GM19025 (cell line): ENCODE data around the gene NOTCH2.
"Not testable (repeated sequence)": the region's sequence is repeated elsewhere in the genome, so short reads cannot be mapped to it uniquely, and the experiment has no call there.

Experiments
- ATAC-seq: cut with Tn5 transposase; IDR thresholded peaks from one replicate; pipeline ENCODE4 v1.9.1; 2021; ENCODE audit warnings: mild to moderate bottlenecking, low read depth, moderate library complexity; ENCODE audit not compliant: unreplicated experiment

Gene NOTCH2

GRCh38 chr1:120087959-120088358 is 18.5 kb upstream of the NOTCH2 start:
- not testable (repeated sequence) for ATAC-seq

DNA sequence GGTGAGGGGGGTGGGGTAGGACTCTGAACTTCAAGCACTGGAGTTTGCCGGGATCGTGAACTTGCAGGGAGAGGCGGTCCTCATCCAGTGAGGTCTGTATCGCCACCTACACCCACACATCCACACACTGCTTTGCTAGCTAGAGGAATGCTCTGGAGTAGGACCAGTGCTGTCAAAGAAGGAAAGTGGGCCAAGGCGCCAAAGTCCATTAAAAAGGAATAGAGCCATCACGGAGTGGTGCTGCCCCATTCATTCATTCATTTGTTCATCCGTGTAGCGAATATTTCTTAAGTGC is 405 bp upstream of the NOTCH2 start:
- not testable (repeated sequence) for ATAC-seq

DNA sequence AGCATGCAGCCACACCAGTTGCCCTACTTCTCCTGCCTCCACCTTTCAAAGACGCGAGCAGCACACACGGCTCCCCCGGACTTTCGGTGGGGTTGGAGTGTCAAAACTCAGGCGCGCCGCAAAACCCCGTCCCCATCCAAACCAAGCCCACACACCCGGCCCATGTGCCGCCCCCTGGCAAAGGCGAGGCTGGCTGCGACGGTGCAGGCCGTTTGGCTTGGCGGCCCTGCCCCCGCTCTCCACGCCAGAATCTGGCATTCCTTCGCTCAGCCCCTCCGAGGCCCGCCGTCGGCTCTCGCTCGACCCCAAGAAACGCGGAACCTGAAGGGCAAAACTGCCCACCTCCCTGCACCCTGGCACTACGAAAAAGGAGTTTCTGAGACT is 787 bp downstream of the NOTCH2 start:
- ATAC-seq, result not testable (repeated sequence)

- not testable (repeated sequence) for ATAC-seq
Measured at GRCh38 chr1:120048208-120048607, 21.3 kb downstream of the NOTCH2 start.

- not testable (repeated sequence) for ATAC-seq
Measured at GRCh38 chr1:120041771-120042170, 27.7 kb downstream of the NOTCH2 start.

- ATAC-seq, result not testable (repeated sequence)
Measured at GRCh38 chr1:120032253-120032652, 37.2 kb downstream of the NOTCH2 start.

GRCh38 chr1:120023791-120024190 is 45.7 kb downstream of the NOTCH2 start:
- not testable (repeated sequence) for ATAC-seq

GRCh38 chr1:120014978-120015377 is 54.5 kb downstream of the NOTCH2 start:
- not testable (repeated sequence) for ATAC-seq

- ATAC-seq, result not testable (repeated sequence)
Measured at GRCh38 chr1:120008320-120008719, 61.1 kb downstream of the NOTCH2 start.

GRCh38 chr1:120007850-120008249 is 61.6 kb downstream of the NOTCH2 start:
- not testable (repeated sequence) for ATAC-seq

- not testable (repeated sequence) for ATAC-seq
Measured at GRCh38 chr1:120001035-120001434, 68.4 kb downstream of the NOTCH2 start.

DNA sequence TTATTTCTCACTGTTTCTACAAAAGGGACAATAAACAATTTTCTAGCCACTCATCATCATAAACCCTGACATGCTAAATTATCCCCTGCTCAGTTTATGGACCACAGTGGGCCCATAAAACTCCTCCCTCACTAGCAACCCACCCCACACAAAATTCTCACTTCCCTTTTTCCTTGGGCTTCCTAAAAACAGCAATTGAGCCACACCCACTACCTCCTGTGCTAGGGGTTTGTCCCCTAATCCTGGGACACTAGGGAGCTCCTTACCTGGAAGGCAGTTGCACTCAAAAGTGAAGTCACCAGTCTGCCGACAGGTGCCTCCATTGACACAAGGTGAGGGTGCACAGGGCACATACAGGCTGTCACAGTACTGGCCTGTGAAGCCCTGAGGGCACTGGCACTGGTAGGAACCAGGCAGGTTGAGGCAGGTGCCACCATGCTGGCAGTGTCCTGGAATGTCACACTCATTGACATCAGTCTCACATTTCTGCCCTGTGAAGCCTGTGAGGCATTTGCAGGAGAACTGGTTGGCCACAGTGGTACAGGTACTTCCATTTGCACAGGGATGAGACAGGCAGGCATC is 72.6 kb downstream of the NOTCH2 start:
- not testable (repeated sequence) for ATAC-seq

DNA sequence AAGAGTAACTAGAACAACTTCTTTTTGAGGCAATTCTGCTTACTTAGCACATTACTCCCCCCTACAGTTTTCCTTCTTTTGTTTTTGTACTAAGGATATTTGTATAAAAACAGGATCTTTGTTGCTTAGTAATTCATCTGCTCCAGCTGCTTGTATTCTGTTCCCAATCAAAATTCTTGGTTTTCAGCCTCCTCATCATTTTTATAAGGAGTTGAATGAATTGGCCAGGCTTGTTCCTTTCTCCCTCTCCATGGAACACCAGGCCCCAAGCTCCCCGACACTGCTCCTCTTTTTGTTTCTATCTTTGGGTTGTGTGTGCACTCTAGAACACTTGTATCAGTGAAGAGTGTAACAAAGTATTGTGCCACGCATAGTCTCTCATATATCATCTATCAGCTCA is 73.5 kb downstream of the NOTCH2 start:
- ATAC-seq, result not testable (repeated sequence)

DNA sequence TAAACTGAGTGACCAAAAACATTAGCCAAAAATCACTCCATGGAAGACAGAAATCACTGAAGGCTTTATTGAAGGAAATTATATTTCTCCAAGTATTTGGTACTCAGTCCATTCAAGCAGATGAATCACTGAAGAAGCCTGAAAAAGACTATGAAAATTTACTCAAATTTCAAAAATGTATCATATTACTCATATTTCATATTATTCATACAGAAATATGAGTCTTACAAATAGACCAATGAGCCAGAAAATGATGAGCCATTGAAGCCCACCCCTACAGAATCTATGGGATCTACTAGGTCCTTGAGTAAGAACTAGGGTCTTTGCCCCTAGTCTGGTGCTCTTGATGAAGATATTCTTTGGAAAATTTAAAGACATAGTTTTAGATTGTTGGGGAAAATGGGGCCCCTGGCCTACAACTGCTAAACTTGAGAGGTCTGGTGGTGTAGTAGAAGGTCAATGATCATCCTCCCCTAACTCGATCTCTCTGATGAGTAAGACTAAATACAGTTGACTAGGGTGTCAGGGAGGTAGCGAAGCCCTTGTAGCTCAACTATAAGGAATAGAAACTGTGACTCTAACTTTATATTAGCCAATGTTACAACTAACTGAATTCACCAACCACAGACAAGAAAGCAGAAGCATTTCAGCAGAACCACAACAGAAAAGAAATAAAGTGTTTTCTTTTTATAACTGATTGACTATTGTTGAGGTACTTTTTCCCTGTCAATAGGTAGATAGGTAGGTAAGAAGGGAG is 81.0 kb downstream of the NOTCH2 start:
- ATAC-seq, result no peak

GRCh38 chr1:119987686-119988085 is 81.8 kb downstream of the NOTCH2 start:
- ATAC-seq, result peak; percentile 67

GRCh38 chr1:119987112-119987511 is 82.3 kb downstream of the NOTCH2 start:
- no peak for ATAC-seq

- no peak for ATAC-seq
Measured at GRCh38 chr1:119986007-119986497, 83.4 kb downstream of the NOTCH2 start.

- no peak for ATAC-seq
Measured at GRCh38 chr1:119984771-119985170, 84.7 kb downstream of the NOTCH2 start.

GRCh38 chr1:119981986-119982815 is 87.3 kb downstream of the NOTCH2 start:
- no peak for ATAC-seq

- no peak for ATAC-seq
Measured at GRCh38 chr1:119981496-119981895, 88.0 kb downstream of the NOTCH2 start.

- no peak for ATAC-seq
Measured at GRCh38 chr1:119978018-119978505, 91.4 kb downstream of the NOTCH2 start.
